Measurements from ENCODE around the gene WNT1. TPM values are rescaled to one million over a fixed set of nuclear protein-coding genes. Genes with fewer than 3 reads are reported as not detected.
A peak's percentile ranks its signal among the peaks of the same experiment; 100 is the strongest.

The WNT1 gene
- total and polyA plus RNA-seq, 10 of the 15 experiments (the other 5 are each of a cell fraction or from before 2014, with no cell fraction given) = not detected

DNA sequence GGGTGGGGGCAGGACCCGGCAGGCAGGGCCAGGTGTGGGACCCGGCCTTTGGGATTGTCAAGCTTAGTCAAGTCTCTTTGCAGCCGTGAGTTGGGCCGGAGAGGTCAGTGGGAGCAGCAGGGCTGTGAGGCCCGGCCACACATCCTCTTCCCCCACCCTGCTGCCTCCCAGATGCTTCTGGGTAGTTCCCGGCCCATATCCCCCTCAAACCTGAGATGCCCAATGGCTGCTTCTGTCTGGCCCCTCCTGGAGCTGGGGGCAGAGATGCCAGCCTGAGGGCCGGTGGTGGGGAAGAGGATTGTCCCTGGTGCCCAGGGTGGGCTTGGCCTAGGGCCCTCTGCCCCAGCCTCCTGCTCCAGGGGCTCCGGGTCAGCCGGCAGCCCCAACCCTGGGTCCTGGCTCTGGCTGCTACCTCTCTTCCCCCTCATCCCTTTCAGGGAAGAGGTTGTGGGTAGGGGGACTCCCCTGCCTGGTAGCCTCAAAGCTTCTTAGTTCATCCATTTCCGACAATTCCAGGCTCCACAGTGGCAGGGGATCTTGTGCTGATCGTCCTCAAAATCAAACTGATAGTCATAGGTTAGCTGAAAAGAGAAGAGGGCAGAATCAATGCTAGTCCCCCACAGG, 43.3 kb downstream of the WNT1 start:
- no peak overlapping the region for H3K4me3 ChIP-seq
- H3K79me2 ChIP-seq (ENCODE audit: control insufficient read depth, insufficient read depth, low read length) = peaks cover 17% of the 10 kb centered on the region
- intact Hi-C loops (cut with micrococcal nuclease; ENCODE audit: unreplicated experiment) = no loop called here
- H3K4me1 ChIP-seq (ENCODE audit: control insufficient read depth, insufficient read depth, low read length) = 0 out of 2 replicates have a peak, but pooled peaks cover 3% of the 10 kb centered on the region
- no peaks in the 10 kb centered on the region for H3K27me3 ChIP-seq (replicated peaks in 1 of 2; ENCODE audit: control insufficient read depth in 2 of 2, insufficient read depth in 2 of 2, low read length in 1 of 2)
- WGBS (ENCODE audit: insufficient coverage, insufficient replicate concordance, low lambda C conversion rate, missing lambda C conversion rate) = 91% methylated on average over 9 of the region's 11 CpGs
- POLR2A ChIA-PET = interaction anchor here (0.6 kb wide), 1 partner anchor 65 kb away, joined by 3 read pairs; no protein-coding TSS in a partner anchor
- CTCF ChIA-PET = interaction anchor here (0.7 to 3.6 kb wide), 6 partner anchors 22 to 37 kb away, joined by 3 to 54 read pairs (median 7); partner anchors contain the start of gene DDN
- FAIRE-seq (no peak), ATAC-seq (no peak), DNase-seq (ENCODE audit: low read depth, low spot score) (no peak)
- SMC1A ChIA-PET (ENCODE audit: uncharacterized antibody, unreplicated experiment) = interaction anchor here (3.4 kb wide), 1 partner anchor 25 kb away, joined by 15 read pairs; no protein-coding TSS in a partner anchor
- H3K4me2 ChIP-seq (ENCODE audit: control insufficient read depth, insufficient read depth) = no peak overlapping the region
- in situ Hi-C loops (cut with MboI) = no loop called here
- TSS peak; percentile 24 for BruUV-seq (replicated peaks)
- no peaks in the 10 kb centered on the region for H3K9me3 ChIP-seq (replicated peaks; ENCODE audit: control insufficient read depth, insufficient read depth, low read length)
- TF ChIP-seq KAT2A (conservative IDR thresholded peaks at IDR 0.05; ENCODE audit: control insufficient read depth, low read depth, low read length) (no peak), FOS (IDR thresholded peaks at IDR 0.05; ENCODE audit: borderline replicate concordance, extremely low read depth, insufficient read length) (no peak), SREBF1 (IDR thresholded peaks at IDR 0.05; ENCODE audit: low read length) (no peak), ASH2L (IDR thresholded peaks at IDR 0.05; ENCODE audit: borderline replicate concordance, low read depth) (no peak), DPF2 (IDR thresholded peaks at IDR 0.05) (no peak)
- TF ChIP-seq, protein P1, sequence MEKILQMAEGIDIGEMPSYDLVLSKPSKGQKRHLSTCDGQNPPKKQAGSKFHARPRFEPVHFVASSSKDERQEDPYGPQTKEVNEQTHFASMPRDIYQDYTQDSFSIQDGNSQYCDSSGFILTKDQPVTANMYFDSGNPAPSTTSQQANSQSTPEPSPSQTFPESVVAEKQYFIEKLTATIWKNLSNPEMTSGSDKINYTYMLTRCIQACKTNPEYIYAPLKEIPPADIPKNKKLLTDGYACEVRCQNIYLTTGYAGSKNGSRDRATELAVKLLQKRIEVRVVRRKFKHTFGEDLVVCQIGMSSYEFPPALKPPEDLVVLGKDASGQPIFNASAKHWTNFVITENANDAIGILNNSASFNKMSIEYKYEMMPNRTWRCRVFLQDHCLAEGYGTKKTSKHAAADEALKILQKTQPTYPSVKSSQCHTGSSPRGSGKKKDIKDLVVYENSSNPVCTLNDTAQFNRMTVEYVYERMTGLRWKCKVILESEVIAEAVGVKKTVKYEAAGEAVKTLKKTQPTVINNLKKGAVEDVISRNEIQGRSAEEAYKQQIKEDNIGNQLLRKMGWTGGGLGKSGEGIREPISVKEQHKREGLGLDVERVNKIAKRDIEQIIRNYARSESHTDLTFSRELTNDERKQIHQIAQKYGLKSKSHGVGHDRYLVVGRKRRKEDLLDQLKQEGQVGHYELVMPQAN (conservative IDR thresholded peaks at IDR 0.05) = no peak
- TF ChIP-seq, protein P2, sequence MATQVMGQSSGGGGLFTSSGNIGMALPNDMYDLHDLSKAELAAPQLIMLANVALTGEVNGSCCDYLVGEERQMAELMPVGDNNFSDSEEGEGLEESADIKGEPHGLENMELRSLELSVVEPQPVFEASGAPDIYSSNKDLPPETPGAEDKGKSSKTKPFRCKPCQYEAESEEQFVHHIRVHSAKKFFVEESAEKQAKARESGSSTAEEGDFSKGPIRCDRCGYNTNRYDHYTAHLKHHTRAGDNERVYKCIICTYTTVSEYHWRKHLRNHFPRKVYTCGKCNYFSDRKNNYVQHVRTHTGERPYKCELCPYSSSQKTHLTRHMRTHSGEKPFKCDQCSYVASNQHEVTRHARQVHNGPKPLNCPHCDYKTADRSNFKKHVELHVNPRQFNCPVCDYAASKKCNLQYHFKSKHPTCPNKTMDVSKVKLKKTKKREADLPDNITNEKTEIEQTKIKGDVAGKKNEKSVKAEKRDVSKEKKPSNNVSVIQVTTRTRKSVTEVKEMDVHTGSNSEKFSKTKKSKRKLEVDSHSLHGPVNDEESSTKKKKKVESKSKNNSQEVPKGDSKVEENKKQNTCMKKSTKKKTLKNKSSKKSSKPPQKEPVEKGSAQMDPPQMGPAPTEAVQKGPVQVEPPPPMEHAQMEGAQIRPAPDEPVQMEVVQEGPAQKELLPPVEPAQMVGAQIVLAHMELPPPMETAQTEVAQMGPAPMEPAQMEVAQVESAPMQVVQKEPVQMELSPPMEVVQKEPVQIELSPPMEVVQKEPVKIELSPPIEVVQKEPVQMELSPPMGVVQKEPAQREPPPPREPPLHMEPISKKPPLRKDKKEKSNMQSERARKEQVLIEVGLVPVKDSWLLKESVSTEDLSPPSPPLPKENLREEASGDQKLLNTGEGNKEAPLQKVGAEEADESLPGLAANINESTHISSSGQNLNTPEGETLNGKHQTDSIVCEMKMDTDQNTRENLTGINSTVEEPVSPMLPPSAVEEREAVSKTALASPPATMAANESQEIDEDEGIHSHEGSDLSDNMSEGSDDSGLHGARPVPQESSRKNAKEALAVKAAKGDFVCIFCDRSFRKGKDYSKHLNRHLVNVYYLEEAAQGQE (IDR thresholded peaks at IDR 0.05; ENCODE audit: low read depth, low read length) = no peak
- no peaks in the 10 kb centered on the region for H4K20me1 ChIP-seq (ENCODE audit: control insufficient read depth, insufficient read depth)
- H2AFZ ChIP-seq (ENCODE audit: control insufficient read depth, low read depth, low read length) = no peak overlapping the region
- peaks cover 10 to 16% of the 10 kb centered on the region in 2 experiments for H3K36me3 ChIP-seq (ENCODE audit: control insufficient read depth in 2 of 2, insufficient read depth in 2 of 2, low read length in 1 of 2)
- H3K9ac ChIP-seq (ENCODE audit: control insufficient read depth, insufficient read depth, low read length) = no peak overlapping the region
- RAD21 ChIA-PET (ENCODE audit: unreplicated experiment) = interaction anchor here (1.1 kb wide), 1 partner anchor 22 kb away, joined by 3 read pairs; the partner anchor contains the start of gene DDN
- no peak overlapping the region for H3K27ac ChIP-seq (ENCODE audit: control insufficient read depth, insufficient read depth)

Data from GM12878 (cell line).